Spleen (tissue), 7 donors: Measurements from ENCODE around the gene DOCK4.

Experiments
- CTCF ChIP-seq, 11 experiments: fragments of 200-600 bp in 7 of 11; fragments of 450-650 bp in 4 of 11; sonication (generic) in 4 of 11; IDR thresholded peaks in 8 of 11; conservative IDR thresholded peaks in 3 of 11; 1 replicate in 7 of 11; 2 replicates in 4 of 11; pipeline versions ENCODE4 v1.4.0 to v1.8.0; 2016 to 2021; ENCODE audit warnings: antibody characterized with exemption in 11 of 11, inconsistent platforms in 4 of 11, mild to moderate bottlenecking in 1 of 11
- POLR2A ChIP-seq, 3 donors: fragments of 450-650 bp; IDR thresholded peaks; one replicate each; pipeline ENCODE4 v1.5.1; 2017; ENCODE audit warnings: antibody characterized with exemption in 3 of 3, mild to moderate bottlenecking in 1 of 3
- POLR2AphosphoS5 ChIP-seq, 3 donors: sonication (generic); formaldehyde crosslinking; IDR thresholded peaks; one replicate each; pipeline ENCODE4 v1.5.1; 2017; ENCODE audit warnings: antibody characterized with exemption in 3 of 3
- donor health status: DM: no; HTN: no; CAD: no; lungs with moderate emphysema.
- donor health status: DM: no; HTN: no; CAD: no.
- donor health status: DM: no; HTN: no; CAD: no.

GRCh38 chr7:112058686-112059085, 147.5 kb downstream of the DOCK4 start:
- no peak for TF ChIP-seq CTCF (IDR thresholded peaks at IDR 0.05 in 8 of 11, conservative IDR thresholded peaks at IDR 0.05 in 3 of 11)
- TF ChIP-seq POLR2A (IDR thresholded peaks at IDR 0.05), result no peak
- TF ChIP-seq POLR2AphosphoS5 (IDR thresholded peaks at IDR 0.05), result no peak
